ENCODE data around the gene IKZF2.

IKZF2 gene

GRCh38 chr2:213152065-213152794 is 818 bp upstream of the IKZF2 start:
- DNase-seq, result peak; percentile 10

DNA sequence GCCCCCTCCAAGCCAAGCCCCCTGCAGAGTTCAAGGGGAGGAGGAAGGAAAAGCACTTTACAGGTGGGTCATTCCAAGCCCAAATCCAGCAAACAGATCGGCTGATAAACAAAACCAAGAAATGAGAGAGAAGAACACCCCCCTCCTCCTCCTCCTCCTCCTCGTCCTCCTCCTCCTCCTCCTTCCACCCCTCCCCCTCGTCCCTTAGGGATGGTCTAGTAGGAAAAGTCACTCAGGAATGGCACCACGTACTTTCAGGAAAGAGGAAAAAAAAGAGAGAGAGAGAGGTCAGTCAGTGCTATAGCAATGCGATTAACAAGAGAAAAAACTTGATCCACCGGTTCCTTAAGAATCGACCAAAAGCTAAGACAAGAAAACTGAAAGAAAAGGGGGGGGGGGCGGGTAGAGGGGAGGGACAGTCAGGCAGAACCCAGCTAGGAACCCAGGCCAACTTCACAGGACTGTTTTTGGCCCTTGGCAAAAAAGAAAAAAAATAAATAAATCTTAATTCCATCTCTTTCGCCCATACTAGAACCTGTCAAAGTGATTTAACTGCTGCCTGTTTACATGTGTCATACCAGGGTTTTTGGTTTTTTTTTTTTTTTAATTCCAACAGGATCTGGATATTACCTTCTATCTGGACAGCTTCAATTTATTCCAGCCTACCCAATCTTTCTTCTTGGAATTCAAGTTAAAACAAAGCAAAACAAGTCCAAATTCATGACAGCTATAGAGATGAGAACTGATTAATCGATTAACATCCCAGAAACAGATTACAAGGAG is 906 bp downstream of the IKZF2 start:
- no peak for DNase-seq

DNA sequence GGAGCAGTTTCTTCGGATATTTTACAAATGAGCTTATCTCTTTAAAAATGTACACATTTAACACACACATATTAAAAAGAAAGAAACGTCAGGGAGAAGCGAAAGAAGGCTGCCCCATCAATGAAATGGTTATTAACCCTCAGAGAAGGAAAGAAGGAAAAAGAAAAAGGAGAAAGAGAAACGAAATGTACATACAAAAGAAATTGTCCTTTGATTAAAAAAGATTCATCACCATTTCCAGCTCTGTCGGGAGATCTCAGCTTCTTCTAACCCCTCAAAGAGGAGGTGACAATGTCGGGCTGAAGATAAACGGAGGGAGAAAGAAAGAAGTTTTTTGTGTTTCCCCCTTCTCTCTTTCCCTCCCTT is 1.5 kb downstream of the IKZF2 start:
- DNase-seq, result no peak

DNA sequence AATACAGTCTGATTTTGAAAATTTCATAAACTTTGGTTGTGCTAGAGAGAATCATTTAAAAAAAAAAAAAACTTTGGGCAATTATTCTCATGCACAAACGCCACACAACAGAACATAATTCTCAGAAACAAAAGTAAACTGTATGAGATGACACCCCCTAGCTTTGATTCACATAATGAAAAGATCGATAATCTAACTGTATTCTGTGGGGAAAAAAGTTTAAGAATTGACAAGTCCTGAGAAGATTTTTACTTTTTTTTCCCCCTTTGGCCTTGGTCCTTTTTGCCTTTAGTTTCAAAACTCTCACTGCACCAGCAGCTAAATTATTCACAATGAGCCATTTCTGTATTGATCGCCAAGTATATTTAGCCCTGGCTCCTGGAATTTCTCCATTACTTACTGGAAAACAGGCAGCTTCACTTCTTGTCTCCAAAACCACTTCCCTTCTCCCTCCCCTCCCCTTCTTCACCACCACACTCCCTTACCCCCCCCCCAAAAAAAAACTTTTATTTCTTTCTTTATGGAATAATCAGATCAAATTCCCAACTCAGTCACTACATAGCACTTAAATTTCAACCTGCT is 2.0 kb downstream of the IKZF2 start:
- no peak for DNase-seq

DNA sequence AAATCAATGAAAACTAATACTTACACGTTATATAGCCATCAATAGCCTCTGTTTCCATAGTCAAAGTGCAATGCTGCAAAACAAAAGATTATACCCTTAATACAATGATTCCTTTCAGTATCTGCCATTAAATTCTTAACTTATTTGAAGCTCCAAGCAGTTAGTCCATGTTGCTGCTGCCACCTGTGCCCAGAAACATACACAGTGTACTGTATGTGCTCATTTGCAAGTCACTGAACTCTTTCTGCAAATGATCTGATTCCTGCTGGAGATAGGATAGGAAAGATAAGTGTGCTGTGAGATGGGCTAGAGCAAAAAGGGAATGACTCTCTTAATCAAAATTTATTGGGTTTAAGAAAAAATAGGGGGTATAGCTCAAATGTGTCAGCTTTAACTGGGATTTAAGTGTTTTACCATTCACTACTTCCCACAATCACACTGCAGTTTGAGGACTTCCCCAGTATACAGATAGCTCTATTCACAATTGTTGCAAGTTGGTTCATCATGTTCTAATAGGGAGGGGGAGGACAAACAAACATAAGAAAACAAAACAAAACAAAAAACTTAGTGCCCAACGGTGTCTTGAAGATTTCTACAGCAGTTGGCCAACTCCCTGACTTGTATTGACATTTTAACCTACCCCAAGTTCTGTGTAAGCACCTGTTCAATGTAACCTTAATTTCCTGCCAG is 2.7 kb downstream of the IKZF2 start:
- no peak for DNase-seq

- DNase-seq, result no peak
Observed at GRCh38 chr2:213147538-213147937, 3.9 kb downstream of the IKZF2 start.

GRCh38 chr2:213145715-213146242 is 5.6 kb downstream of the IKZF2 start:
- DNase-seq, result no peak

DNA sequence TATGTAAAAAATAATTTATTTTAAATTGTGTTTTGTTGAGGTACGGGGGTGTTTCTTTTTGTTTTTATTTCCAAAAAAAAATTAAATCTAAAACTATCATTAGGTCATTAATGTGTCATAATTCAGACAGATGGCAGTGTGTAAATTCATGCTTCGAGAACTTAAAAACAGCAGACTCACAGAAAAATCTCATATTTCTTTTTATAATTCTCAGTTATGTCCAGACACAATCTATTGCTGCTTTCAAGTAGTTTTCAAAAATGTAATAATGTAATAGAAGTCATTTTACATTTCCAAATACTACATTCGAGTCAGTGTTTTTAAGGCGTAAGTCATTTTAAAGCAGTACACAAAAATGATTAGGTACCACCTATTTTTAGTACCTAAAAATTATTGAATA is 14.3 kb downstream of the IKZF2 start:
- DNase-seq, result no peak

GRCh38 chr2:213129311-213129710 is 22.1 kb downstream of the IKZF2 start:
- no peak for DNase-seq

- no peak for DNase-seq
Observed at GRCh38 chr2:213125646-213126347, 25.6 kb downstream of the IKZF2 start.

- DNase-seq, result no peak
Observed at GRCh38 chr2:213122725-213123124, 28.7 kb downstream of the IKZF2 start.

- no peak for DNase-seq
Observed at GRCh38 chr2:213121690-213122089, 29.7 kb downstream of the IKZF2 start.

DNA sequence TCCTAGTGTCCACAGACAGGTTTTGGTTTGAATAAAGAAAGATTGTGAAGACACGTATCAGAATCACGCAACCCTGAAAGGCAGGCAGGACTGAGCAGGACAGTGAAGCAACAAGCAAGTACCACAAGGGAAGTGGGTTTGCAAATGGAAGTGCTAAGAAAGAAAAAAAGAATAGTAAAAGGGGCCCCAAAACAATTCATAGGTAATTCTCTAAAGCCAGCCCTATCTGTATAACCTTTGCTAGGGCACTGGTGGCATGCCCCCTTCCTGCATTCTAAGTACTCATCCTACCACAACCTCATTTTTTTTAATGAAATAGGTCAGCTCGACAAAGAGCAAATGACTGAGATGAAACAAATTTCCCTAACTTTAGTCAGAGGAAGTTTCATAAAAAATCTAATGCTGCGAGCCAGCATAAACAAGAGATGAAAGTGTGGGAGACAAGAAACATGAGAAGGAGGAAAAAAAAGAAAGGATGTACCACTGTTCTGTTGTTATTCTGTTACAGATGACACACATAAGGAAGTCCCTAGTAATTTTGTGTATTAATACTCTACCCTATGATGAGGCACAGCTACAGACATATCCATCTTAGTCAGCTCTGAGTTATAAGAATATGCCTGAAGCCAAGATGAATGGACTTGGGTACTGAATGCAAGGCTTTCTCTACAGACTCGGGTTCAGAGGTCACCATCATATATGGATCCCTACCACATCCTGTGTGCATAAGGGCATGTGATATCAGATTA is 32.2 kb downstream of the IKZF2 start:
- DNase-seq, result no peak

DNA sequence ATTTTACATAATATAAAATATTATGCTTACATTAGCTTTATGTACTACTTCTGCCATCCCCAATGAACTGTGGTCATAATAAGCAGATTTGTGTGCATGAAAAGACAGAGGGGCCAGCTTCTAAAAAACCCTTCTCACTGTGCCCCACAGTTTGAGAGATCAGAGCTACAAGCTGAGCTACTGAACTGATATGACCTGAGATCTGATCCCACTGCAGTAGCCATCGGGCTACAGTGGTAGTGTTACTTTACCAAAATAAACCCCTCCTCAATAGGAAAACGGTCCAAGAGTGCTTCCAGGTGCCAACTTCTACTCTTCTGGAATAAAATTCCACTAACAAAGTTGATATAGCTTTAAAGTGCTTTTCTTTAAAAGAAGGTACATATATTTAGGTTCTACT is 43.1 kb downstream of the IKZF2 start:
- DNase-seq, result no peak

- DNase-seq, result no peak
Observed at GRCh38 chr2:213107728-213108127, 43.7 kb downstream of the IKZF2 start.

DNA sequence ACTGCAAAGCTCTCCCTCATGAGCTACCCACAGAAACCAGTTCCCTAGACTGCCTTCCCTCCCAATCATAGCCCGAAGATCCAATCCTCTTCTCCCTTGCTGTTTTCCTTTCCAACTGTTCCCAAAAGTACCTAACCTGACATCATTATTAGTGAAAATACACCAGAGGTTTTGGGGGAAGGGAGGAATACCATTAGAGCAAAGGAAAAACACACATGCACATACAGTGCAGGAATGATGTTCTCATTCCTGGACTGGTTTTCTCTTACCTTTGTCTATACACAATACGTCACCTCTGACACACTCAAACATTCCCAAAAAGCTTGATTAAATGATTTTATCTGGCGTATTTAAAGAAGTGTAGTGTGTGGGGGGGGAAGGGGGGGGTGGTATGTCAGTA is 46.2 kb downstream of the IKZF2 start:
- DNase-seq, result no peak

- no peak for DNase-seq
Observed at GRCh38 chr2:213104903-213105202, 46.6 kb downstream of the IKZF2 start.

GRCh38 chr2:213104092-213104902 is 47.1 kb downstream of the IKZF2 start:
- no peak for DNase-seq

DNA sequence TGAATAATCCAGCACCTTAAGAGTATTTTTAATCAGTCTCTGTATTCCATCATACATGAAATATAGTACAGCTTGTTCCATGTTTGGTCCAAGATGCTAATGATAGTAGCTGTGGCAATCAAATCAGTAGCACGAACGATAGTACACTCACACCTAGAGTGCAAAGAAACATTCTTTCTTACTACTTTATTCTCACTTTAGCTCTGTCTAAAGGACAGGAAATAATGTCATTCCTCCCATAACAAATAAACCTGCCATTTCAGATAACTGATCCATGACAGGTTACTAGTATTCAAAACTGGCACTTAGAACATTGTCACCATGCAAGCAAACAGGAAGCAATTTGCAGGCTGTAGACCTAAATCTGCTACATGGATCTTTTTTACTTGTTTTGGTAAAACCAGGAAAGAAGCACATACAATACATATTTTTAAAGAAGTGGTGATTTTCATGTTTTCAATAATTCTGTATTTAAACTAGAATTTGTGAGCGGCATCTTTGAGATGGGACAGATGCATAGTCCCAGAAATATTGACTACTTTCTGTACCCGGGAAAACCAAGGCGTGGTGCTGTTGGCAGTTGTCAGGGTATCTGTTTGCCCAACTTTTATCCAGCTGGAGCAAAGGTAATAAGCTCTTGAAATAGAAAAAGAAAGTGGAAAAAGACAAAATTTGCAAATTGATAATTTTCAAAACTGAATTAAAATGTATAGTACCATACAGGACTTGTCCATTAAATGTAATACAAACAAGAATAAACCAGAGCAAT is 49.5 kb downstream of the IKZF2 start:
- no peak for DNase-seq

DNA sequence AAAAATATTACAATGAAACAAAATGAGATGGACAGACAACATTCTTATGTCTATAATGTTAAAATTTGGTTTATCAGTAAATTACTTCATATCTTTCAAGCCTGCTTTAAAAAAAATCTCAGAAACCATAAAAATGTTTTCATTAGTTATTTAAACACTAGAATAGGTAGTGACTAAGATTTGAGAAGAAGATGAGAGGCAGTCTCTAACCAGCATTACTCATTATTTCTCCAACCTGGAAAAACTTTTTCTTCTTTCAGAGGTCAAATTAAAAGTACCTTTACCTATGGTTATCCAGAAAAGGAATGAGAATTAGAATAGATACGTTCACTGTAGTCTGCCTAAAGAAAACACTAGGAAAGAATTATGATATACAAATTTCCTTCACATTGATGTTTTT is 50.3 kb downstream of the IKZF2 start:
- no peak for DNase-seq

Measured in activated T-cell treated with anti-CD3 and anti-CD28 coated beads for 4 hours (primary cell).